GM12878 (cell line): ENCODE measurements around the gene ABCA3. TPM values are rescaled to one million over a fixed set of nuclear protein-coding genes. Genes with fewer than 3 reads are reported as not detected.

Source experiments
- ATAC-seq: fragments of 200-7000 bp; cut with Tn5 transposase; 3 replicates; pipeline ENCODE4 v1.9.1; 2020; ENCODE audit warnings: mild to moderate bottlenecking, moderate library complexity
- BruUV-seq: library from RNA; stranded (reverse); fragments of 400-500 nt; replicated peaks from 2 replicates; lab custom pipeline; 2021; lab: Mats Ljungman, UMichigan
- CTCF ChIA-PET: fragments of 300-600 bp; sonication (Branson Sonifier 250); formaldehyde crosslinking; extraction: SDS; loops from one replicate; lab custom pipeline; 2021; ENCODE audit warnings: inconsistent platforms; lab: Yijun Ruan, JAX
- POLR2A ChIA-PET: fragments of 350-600 bp; formaldehyde crosslinking; extraction: SDS; loops from one replicate; lab custom pipeline; 2021; ENCODE audit warnings: inconsistent platforms; lab: Charles Lee
- RAD21 ChIA-PET: fragments of 300-600 bp; sonication (Branson Sonifier 250); formaldehyde crosslinking; loops from one replicate; lab custom pipeline; 2023; ENCODE audit warnings: antibody characterized with exemption; ENCODE audit not compliant: unreplicated experiment; lab: Charles Lee
- SMC1A ChIA-PET: fragments of 300-600 bp; sonication (Branson Sonifier 250); formaldehyde crosslinking; loops from one replicate; lab custom pipeline; 2023; ENCODE audit not compliant: unreplicated experiment, uncharacterized antibody; lab: Charles Lee
- DNase-seq: peaks from one replicate; pipeline ENCODE4 v3.0.0-alpha.2; 2011; ENCODE audit warnings: low read depth, low spot score
- FAIRE-seq: peaks from 3 replicates; lab custom pipeline; 2011; peaks lifted over from hg19 to GRCh38; lab: Jason Lieb, UNC
- H2AFZ ChIP-seq: 2 replicates; pipeline ENCODE4 v1.6.0; 2011; ENCODE audit warnings: low read depth, low read length, control low read depth; ENCODE audit not compliant: control insufficient read depth
- H3K27ac ChIP-seq: 2 replicates; pipeline ENCODE4 v1.5.1; 2011; ENCODE audit warnings: control low read depth; ENCODE audit not compliant: control insufficient read depth, insufficient read depth
- H3K27me3 ChIP-seq, 2 experiments: replicated peaks in 1 of 2; 2 replicates each; pipeline versions ENCODE4 v1.6.0 to v1.6.1; 2011; ENCODE audit warnings: low read length in 1 of 2; ENCODE audit not compliant: control insufficient read depth in 2 of 2, insufficient read depth in 2 of 2
- H3K36me3 ChIP-seq, 2 experiments: 2 replicates each; pipeline ENCODE4 v1.5.1; 2011; ENCODE audit warnings: low read length in 1 of 2; ENCODE audit not compliant: control insufficient read depth in 2 of 2, insufficient read depth in 2 of 2
- H3K4me1 ChIP-seq: 2 replicates; pipeline ENCODE4 v1.6.1; 2011; ENCODE audit warnings: mild to moderate bottlenecking, low read length, moderate library complexity, mixed read lengths; ENCODE audit not compliant: control insufficient read depth, insufficient read depth
- H3K4me2 ChIP-seq: 2 replicates; pipeline ENCODE4 v1.6.0; 2011; ENCODE audit warnings: control low read depth; ENCODE audit not compliant: control insufficient read depth, insufficient read depth
- H3K4me3 ChIP-seq: fragments of 200-600 bp; sonication (generic); 2 replicates; pipeline ENCODE4 v1.5.1; 2016
- H3K79me2 ChIP-seq: 2 replicates; pipeline ENCODE4 v1.6.0; 2011; ENCODE audit warnings: low read length; ENCODE audit not compliant: control insufficient read depth, insufficient read depth
- H3K9ac ChIP-seq: 2 replicates; pipeline ENCODE4 v1.8.0; 2011; ENCODE audit warnings: low read length, control low read depth, mixed read lengths; ENCODE audit not compliant: control insufficient read depth, insufficient read depth
- H3K9me3 ChIP-seq: replicated peaks from 3 replicates; pipeline ENCODE4 v1.5.1; 2011; ENCODE audit warnings: mild to moderate bottlenecking, low read length; ENCODE audit not compliant: control insufficient read depth, insufficient read depth
- H4K20me1 ChIP-seq: 2 replicates; pipeline ENCODE4 v1.6.0; 2011; ENCODE audit not compliant: control insufficient read depth, insufficient read depth
- HCFC1 ChIP-seq: fragments of 150-350 bp; IDR thresholded peaks from 2 replicates; pipeline ENCODE4 v1.6.1; 2014; ENCODE audit warnings: low read length
- KAT2A ChIP-seq: conservative IDR thresholded peaks from 2 replicates; pipeline ENCODE4 v1.6.1; 2011; ENCODE audit warnings: low read depth, low read length; ENCODE audit not compliant: control insufficient read depth
- KLF5 ChIP-seq: fragments of 450-650 bp; IDR thresholded peaks from 2 replicates; pipeline ENCODE4 v1.6.1; 2014; ENCODE audit warnings: mild to moderate bottlenecking; ENCODE audit not compliant: partially characterized antibody
- NFIC ChIP-seq: IDR thresholded peaks from 2 replicates; pipeline ENCODE4 v1.6.1; 2012; ENCODE audit warnings: low read depth, mild to moderate bottlenecking, inconsistent platforms, low read length, moderate library complexity
- NFYA ChIP-seq: IDR thresholded peaks from 2 replicates; pipeline ENCODE4 v1.6.1; 2011; ENCODE audit warnings: low read depth, mild to moderate bottlenecking, low read length, improper control_type of control experiment, borderline replicate concordance
- POLR2AphosphoS2 ChIP-seq: IDR thresholded peaks from 2 replicates; pipeline ENCODE4 v1.6.1; 2011; ENCODE audit warnings: low read depth, mild to moderate bottlenecking, low read length, improper control_type of control experiment, moderate library complexity
- SIN3A ChIP-seq: IDR thresholded peaks from 2 replicates; pipeline ENCODE4 v1.6.1; 2012; ENCODE audit warnings: low read depth, low read length, improper control_type of control experiment
- SMAD1 ChIP-seq: fragments of 450-650 bp; IDR thresholded peaks from 2 replicates; pipeline ENCODE4 v1.6.1; 2018; ENCODE audit warnings: mild to moderate bottlenecking, low read depth; ENCODE audit not compliant: partially characterized antibody
- SMARCA5 ChIP-seq: fragments of 450-650 bp; IDR thresholded peaks from 2 replicates; pipeline ENCODE4 v1.6.1; 2017; ENCODE audit warnings: mild to moderate bottlenecking
- STAT3 ChIP-seq: IDR thresholded peaks from 2 replicates; pipeline ENCODE4 v1.6.1; 2011; ENCODE audit warnings: low read depth, low read length, improper control_type of control experiment
- TCF12 ChIP-seq: IDR thresholded peaks from 2 replicates; pipeline ENCODE4 v1.6.1; 2011; ENCODE audit warnings: low read depth, mild to moderate bottlenecking, low read length
- ZSCAN29 ChIP-seq: fragments of 450-650 bp; IDR thresholded peaks from 2 replicates; pipeline ENCODE4 v1.6.1; 2017; ENCODE audit warnings: mild to moderate bottlenecking, moderate library complexity
- ZZZ3 ChIP-seq: IDR thresholded peaks from 2 replicates; pipeline ENCODE4 v1.6.1; 2011; ENCODE audit warnings: low read depth; ENCODE audit not compliant: control insufficient read depth, insufficient read length
- WGBS: methylation state at CpG from one replicate; pipeline ENCODE4 v1.1.6; 2016; ENCODE audit warnings: low lambda C conversion rate; ENCODE audit not compliant: insufficient replicate concordance, insufficient coverage; ENCODE audit errors: missing lambda C conversion rate; 5-methylcytosine and 5-hydroxymethylcytosine counted together
- in situ Hi-C: fragments of 300-500 bp; cut with MboI; formaldehyde crosslinking; loops from 9 replicates; pipeline ENCODE4 v1.14.3; 2018; ENCODE audit warnings: mixed read lengths
- intact Hi-C: fragments of 100-400 bp; cut with micrococcal nuclease; formaldehyde crosslinking; loops from one replicate; pipeline ENCODE4 v1.14.2; 2022; ENCODE audit not compliant: unreplicated experiment
- polyA plus RNA-seq, 11 experiments: library from polyadenylated mRNA; depleted of rRNA in 4 of 11; unstranded in 6 of 11; stranded (reverse) in 5 of 11; fragments of >200 nt; fragmentation: Nextera tagmentation in 4 of 11; fragmentation: Illumina TruSeq in 1 of 11; extraction: Ambion mirVana in 4 of 11; extraction: Trizol in 1 of 11; gene quantifications; 1 replicate in 1 of 11; 2 replicates in 10 of 11; pipeline versions ENCODE4 v1.2.1 to v1.2.3, GENCODE V29; 2011 to 2016; ENCODE audit warnings: inconsistent platforms in 2 of 11, missing spikeins in 2 of 11, low read depth in 1 of 11
- total RNA-seq, 4 experiments: library from RNA; depleted of rRNA in 3 of 4; stranded (reverse); fragments of >200 nt in 3 of 4; fragmentation: Illumina TruSeq in 1 of 4; extraction: Trizol in 1 of 4; gene quantifications; 2 replicates each; pipeline versions ENCODE4 v1.2.1 to v1.2.3, GENCODE V29; 2013 to 2021
- TF ChIP-seq, protein P1 (sequence below): fragments of 450-650 bp; formaldehyde crosslinking; IDR thresholded peaks from 2 replicates; pipeline ENCODE4 v1.4.0; 2022; ENCODE audit warnings: mild to moderate bottlenecking, moderate library complexity
- TF ChIP-seq, protein P2 (sequence below): IDR thresholded peaks from 2 replicates; pipeline ENCODE4 v1.6.1; 2012; ENCODE audit warnings: improper control_type of control experiment, low read depth, low read length; ENCODE audit not compliant: insufficient replicate concordance

Gene ABCA3
- total and polyA plus RNA-seq, 10 of the 15 experiments (the other 5 are each of a cell fraction or from before 2014, with no cell fraction given): 0.71 to 17.6 (median 6.7) TPM

DNA sequence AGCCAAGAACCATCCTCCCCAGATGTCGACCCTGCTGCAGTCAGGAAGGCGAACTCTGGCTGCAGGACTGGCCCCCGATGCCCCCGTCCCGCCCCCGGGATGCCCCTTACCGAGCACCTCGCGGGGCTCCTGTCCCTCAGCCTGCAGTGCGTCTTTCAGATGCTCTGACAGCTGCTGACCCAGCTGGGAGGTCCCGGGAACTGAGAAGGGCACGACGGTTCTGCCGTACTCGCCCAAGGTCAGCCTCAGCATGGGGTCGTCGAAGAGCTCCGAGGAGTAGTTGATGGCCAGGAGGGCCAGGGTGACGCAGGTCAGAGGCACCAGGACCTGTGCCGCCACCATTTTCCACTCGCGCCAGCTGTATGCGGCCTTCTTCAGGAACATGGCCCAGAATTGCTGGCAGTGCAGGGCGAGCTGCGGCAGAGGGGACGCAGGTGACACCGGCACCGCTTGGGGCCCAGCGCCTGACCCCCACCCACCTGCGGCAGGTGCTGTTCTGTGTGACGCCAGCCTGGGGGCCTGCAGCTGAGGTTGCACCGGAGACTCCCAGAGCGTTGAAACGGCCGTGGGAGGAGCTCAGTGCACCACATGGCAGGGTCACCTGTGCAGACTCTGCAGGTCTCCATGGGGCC lies 52.5 kb downstream of the ABCA3 start (continued):
- no peak for TF ChIP-seq SMAD1
- no peak for TF ChIP-seq KAT2A
- TF ChIP-seq ZSCAN29: no peak
- TF ChIP-seq, protein P1, sequence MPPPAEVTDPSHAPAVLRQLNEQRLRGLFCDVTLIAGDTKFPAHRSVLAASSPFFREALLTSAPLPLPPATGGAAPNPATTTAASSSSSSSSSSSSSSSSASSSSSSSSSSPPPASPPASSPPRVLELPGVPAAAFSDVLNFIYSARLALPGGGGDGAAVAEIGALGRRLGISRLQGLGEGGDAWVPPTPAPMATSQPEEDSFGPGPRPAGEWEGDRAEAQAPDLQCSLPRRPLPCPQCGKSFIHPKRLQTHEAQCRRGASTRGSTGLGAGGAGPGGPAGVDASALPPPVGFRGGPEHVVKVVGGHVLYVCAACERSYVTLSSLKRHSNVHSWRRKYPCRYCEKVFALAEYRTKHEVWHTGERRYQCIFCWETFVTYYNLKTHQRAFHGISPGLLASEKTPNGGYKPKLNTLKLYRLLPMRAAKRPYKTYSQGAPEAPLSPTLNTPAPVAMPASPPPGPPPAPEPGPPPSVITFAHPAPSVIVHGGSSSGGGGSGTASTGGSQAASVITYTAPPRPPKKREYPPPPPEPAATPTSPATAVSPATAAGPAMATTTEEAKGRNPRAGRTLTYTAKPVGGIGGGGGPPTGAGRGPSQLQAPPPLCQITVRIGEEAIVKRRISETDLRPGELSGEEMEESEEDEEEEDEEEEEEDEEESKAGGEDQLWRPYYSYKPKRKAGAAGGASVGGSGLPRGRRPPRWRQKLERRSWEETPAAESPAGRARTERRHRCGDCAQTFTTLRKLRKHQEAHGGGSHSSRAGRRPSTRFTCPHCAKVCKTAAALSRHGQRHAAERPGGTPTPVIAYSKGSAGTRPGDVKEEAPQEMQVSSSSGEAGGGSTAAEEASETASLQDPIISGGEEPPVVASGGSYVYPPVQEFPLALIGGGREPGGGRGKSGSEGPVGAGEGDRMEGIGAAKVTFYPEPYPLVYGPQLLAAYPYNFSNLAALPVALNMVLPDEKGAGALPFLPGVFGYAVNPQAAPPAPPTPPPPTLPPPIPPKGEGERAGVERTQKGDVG (CRISPR knock-in tag): no peak
- no peak for TF ChIP-seq NFYA
- TF ChIP-seq SMARCA5: no peak
- TF ChIP-seq NFIC: no peak
- TF ChIP-seq, all 136 proteins: peak for 0

DNA sequence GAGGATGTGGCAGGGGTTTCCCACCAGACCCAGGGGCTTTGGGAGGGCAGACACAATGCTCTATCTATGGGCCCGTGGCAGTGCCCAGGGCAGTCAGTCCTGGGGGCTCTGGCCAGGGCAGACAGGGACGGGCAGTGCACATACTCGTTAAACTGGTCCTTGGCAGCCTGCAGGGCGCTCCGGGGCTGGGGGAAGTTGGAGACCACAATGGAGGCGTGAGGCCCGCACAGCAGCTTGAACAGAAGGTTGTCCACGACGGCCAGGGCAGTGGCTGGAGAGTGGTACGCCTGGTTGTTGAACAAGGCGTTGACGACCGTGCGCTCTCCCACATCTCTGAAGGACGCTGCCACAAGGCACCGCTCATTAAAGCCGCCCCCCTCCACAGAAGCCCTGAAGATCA lies 54.0 kb downstream of the ABCA3 start:
- Histone ChIP-seq H3K36me3 (no peaks in the 10 kb centered on the region), H3K4me2 (no peak overlapping the region), H3K4me3 (no peak overlapping the region), H3K9me3 (no peaks in the 10 kb centered on the region), H3K9ac (no peak overlapping the region), H3K27me3 (no peaks in the 10 kb centered on the region; a peak in 1 of 4 replicates), H2AFZ (no peak overlapping the region), H3K27ac (no peak overlapping the region), H3K79me2 (no peaks in the 10 kb centered on the region), H4K20me1 (no peaks in the 10 kb centered on the region), H3K4me1 (no peaks in the 10 kb centered on the region)
- DNase-seq (no peak), ATAC-seq (no peak), FAIRE-seq (no peak)
- CTCF ChIA-PET: no interaction called here
- in situ Hi-C loops (no loop called here), intact Hi-C loops (no loop called here)
- no TSS peak for BruUV-seq
- POLR2A ChIA-PET: no interaction called here
- RAD21 ChIA-PET: no interaction called here
- SMC1A ChIA-PET: no interaction called here
- WGBS: 54% methylated on average over 15 of the region's 17 CpGs
- TF ChIP-seq, protein P2, sequence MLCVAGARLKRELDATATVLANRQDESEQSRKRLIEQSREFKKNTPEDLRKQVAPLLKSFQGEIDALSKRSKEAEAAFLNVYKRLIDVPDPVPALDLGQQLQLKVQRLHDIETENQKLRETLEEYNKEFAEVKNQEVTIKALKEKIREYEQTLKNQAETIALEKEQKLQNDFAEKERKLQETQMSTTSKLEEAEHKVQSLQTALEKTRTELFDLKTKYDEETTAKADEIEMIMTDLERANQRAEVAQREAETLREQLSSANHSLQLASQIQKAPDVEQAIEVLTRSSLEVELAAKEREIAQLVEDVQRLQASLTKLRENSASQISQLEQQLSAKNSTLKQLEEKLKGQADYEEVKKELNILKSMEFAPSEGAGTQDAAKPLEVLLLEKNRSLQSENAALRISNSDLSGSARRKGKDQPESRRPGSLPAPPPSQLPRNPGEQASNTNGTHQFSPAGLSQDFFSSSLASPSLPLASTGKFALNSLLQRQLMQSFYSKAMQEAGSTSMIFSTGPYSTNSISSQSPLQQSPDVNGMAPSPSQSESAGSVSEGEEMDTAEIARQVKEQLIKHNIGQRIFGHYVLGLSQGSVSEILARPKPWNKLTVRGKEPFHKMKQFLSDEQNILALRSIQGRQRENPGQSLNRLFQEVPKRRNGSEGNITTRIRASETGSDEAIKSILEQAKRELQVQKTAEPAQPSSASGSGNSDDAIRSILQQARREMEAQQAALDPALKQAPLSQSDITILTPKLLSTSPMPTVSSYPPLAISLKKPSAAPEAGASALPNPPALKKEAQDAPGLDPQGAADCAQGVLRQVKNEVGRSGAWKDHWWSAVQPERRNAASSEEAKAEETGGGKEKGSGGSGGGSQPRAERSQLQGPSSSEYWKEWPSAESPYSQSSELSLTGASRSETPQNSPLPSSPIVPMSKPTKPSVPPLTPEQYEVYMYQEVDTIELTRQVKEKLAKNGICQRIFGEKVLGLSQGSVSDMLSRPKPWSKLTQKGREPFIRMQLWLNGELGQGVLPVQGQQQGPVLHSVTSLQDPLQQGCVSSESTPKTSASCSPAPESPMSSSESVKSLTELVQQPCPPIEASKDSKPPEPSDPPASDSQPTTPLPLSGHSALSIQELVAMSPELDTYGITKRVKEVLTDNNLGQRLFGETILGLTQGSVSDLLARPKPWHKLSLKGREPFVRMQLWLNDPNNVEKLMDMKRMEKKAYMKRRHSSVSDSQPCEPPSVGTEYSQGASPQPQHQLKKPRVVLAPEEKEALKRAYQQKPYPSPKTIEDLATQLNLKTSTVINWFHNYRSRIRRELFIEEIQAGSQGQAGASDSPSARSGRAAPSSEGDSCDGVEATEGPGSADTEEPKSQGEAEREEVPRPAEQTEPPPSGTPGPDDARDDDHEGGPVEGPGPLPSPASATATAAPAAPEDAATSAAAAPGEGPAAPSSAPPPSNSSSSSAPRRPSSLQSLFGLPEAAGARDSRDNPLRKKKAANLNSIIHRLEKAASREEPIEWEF: no peak
- no peak for TF ChIP-seq ZSCAN29
- TF ChIP-seq TCF12: no peak
- TF ChIP-seq KLF5: no peak
- no peak for TF ChIP-seq STAT3
- TF ChIP-seq SIN3A: no peak
- no peak for TF ChIP-seq POLR2AphosphoS2
- TF ChIP-seq ZZZ3: no peak
- no peak for TF ChIP-seq HCFC1
